ENCODE results near the gene PCDHGB3. TPM values are rescaled to one million over a fixed set of nuclear protein-coding genes. Genes with fewer than 3 reads are reported as not detected.
"Not testable (repeated sequence)": the region's sequence is repeated elsewhere in the genome, so short reads cannot be mapped to it uniquely, and the experiment has no call there.

PCDHGB3 gene
- total RNA-seq, 1 donor from 2014 or later = 0.59 TPM

DNA sequence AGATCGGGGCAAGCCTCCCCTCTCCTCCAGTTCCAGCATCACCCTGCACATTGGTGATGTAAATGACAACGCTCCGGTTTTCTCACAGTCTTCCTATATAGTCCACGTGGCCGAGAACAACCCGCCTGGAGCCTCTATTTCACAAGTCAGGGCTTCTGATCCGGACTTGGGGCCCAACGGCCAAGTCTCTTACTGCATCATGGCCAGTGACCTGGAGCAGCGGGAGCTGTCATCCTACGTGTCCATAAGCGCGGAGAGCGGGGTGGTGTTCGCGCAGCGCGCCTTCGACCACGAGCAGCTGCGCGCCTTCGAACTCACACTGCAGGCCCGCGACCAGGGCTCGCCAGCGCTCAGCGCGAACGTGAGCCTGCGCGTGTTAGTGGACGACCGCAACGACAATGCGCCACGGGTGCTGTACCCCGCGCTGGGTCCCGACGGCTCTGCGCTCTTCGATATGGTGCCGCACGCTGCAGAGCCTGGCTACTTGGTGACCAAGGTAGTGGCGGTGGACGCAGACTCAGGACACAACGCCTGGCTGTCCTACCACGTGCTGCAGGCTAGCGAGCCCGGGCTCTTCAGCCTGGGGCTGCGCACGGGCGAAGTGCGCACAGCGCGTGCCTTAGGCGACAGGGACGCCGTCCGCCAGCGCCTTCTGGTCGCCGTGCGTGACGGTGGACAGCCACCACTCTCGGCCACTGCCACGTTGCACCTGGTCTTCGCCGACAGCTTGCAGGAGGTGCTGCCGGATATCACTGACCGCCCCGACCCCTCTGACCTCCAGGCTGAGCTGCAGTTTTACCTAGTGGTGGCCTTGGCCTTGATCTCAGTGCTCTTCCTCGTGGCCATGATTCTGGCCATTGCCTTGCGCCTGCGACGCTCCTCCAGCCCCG lies 19.4 kb downstream of the PCDHGB3 start:
- intact Hi-C loops (cut with micrococcal nuclease) = no loop called here

DNA sequence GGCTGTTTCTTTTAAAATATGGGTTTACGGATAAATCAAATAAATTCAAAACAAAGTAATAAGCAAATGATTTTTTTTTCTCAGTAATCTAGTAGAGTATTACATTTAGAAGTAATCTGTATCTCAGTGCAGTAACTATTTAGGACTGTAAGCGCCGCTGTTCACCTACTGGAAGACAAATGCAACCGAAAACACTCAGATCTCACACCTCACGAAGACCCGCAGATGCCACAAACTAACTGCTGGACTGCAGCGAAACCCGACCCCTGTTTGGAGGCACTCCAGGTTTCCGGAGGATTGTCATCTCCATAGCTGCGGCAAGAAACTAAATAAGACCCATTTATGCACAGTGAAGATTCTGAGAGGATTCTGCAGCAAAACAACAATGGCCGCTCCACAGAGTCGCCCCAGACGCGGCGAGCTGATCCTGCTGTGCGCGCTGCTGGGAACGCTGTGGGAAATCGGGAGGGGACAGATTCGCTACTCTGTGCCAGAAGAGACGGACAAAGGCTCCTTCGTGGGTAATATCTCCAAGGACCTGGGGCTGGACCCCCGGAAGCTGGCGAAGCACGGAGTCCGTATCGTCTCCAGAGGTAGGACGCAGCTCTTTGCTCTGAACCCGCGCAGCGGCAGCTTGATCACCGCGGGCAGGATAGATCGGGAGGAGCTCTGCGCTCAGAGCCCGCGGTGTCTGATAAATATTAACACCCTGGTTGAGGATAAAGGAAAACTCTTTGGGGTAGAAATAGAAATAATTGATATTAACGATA lies 22.6 kb downstream of the PCDHGB3 start, which contains the start of gene PCDHGA8:
TSS of gene PCDHGA8 (plus strand) at position 205 of the 770 bp plus-strand sequence. CDS start at position 386, 181 bp downstream.
- intact Hi-C loops (cut with micrococcal nuclease) = no loop called here

DNA sequence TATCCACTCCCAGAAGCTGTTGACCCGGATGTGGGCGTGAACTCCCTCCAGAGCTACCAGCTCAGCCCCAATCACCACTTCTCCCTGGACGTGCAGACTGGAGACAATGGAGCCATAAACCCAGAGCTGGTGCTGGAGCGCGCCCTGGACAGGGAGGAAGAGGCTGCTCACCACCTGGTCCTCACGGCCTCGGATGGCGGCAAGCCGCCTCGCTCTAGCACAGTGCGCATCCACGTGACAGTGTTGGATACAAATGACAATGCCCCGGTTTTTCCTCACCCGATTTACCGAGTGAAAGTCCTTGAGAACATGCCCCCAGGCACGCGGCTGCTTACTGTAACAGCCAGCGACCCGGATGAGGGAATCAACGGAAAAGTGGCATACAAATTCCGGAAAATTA lies 23.2 kb downstream of the PCDHGB3 start:
- intact Hi-C loops (cut with micrococcal nuclease) = no loop called here

DNA sequence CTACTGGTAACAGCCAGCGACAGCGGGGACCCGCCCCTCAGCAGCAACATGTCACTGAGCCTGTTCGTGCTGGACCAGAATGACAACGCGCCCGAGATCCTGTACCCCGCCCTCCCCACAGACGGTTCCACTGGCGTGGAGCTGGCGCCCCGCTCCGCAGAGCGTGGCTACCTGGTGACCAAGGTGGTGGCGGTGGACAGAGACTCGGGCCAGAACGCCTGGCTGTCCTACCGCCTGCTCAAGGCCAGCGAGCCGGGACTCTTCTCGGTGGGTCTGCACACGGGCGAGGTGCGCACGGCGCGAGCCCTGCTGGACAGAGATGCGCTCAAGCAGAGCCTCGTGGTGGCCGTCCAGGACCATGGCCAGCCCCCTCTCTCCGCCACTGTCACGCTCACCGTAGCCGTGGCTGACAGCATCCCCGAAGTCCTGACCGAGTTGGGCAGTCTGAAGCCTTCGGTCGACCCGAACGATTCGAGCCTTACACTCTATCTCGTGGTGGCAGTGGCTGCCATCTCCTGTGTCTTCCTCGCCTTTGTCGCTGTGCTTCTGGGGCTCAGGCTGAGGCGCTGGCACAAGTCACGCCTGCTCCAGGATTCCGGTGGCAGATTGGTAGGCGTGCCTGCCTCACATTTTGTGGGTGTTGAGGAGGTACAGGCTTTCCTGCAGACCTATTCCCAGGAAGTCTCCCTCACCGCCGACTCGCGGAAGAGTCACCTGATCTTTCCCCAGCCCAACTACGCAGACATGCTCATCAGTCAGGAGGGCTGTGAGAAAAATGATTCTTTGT lies 24.6 kb downstream of the PCDHGB3 start:
- intact Hi-C loops (cut with micrococcal nuclease) = not testable (repeated sequence)

DNA sequence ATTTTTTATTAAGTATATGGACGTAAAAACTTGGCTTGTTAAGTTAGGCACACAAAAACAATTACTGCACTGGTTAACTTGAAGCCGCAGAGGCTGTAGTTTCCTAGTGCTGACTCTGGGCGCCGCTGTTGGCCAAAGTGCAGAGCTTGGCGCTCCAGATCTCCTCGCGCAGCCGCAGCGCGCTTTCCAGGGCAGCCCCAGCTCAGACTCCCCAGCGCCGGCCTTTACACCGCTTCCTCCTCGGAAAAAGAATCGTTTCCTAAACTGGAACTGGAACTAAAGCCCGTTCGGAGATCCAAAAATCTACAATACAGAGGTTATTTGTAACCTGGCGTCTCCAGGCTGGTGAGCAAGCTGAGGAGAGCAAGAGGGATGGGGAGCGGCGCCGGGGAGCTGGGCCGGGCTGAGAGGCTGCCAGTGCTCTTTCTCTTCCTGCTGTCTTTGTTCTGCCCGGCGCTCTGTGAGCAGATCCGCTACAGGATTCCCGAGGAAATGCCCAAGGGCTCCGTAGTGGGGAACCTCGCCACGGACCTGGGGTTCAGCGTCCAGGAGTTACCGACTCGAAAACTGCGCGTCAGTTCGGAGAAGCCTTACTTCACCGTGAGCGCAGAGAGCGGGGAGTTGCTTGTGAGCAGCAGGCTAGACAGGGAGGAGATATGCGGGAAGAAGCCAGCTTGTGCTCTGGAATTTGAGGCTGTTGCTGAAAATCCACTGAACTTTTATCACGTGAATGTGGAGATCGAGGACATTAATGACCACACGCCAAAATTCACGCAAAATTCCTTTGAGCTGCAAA lies 27.9 kb downstream of the PCDHGB3 start, which contains the start of gene PCDHGB5:
TSS of gene PCDHGB5 (plus strand) at position 192 of the 796 bp plus-strand sequence. CDS start at position 373, 181 bp downstream.
- intact Hi-C loops (cut with micrococcal nuclease) = not testable (repeated sequence)

DNA sequence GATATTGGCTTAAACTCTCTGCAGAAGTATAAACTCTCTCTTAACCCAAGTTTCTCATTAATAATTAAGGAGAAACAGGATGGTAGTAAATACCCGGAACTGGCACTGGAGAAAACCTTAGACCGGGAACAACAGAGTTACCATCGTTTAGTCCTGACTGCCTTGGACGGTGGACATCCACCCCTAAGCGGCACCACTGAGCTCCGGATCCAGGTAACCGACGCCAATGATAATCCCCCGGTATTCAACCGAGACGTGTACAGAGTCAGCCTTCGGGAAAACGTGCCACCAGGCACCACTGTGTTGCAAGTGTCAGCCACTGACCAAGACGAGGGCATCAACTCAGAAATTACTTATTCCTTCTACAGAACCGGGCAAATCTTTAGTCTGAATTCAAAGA lies 28.6 kb downstream of the PCDHGB3 start:
- intact Hi-C loops (cut with micrococcal nuclease) = no loop called here

DNA sequence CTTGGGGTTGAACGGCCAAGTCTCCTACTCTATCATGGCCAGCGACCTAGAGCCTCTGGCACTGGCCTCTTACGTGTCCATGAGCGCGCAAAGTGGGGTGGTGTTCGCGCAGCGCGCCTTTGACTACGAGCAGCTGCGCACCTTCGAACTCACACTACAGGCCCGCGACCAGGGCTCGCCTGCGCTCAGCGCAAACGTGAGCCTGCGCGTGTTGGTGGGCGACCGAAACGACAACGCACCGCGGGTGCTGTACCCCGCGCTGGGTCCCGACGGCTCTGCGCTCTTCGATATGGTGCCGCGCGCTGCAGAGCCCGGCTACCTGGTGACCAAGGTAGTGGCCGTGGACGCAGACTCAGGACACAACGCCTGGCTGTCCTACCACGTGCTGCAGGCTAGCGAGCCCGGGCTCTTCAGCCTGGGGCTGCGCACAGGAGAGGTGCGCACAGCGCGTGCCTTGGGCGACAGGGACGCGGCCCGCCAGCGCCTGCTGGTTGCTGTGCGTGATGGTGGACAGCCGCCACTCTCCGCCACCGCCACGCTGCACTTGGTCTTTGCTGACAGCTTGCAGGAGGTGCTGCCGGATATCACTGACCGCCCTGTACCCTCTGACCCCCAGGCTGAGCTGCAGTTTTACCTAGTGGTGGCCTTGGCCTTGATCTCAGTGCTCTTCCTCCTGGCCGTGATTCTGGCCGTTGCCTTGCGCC lies 29.7 kb downstream of the PCDHGB3 start:
- intact Hi-C loops (cut with micrococcal nuclease) = no loop called here

DNA sequence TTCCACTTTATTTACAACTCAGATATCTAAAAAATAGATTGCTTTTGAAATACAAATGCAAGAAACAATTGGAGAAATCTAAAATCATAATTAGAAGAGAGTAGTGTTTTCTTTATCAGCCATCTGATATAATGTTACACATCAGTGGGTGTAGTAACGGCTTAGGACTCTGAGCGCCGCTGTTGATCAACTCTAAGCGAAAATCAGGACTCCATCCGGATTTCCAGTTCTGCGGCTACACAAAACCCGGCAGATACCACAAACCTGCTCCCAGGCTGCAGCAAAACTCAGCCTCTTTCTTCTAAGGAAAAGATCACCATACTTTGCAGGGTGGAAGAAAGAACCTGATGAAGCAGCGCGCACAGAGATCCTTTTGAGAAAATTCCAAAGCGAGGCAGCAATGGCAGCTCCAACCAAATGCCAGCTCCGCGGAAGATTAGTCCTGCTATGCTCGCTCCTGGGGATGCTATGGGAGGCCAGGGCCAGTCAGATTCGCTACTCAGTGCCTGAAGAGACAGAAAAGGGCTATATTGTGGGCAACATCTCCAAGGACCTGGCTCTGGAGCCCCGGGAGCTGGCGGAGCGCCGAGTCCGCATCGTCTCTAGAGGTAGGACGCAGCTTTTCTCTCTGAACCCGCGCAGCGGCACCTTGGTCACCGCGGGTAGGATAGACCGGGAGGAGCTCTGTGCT lies 32.7 kb downstream of the PCDHGB3 start, which contains the start of gene PCDHGA9:
TSS of gene PCDHGA9 (plus strand) at position 226 of the 691 bp plus-strand sequence. CDS start at position 401, 175 bp downstream.
- intact Hi-C loops (cut with micrococcal nuclease) = no loop called here

DNA sequence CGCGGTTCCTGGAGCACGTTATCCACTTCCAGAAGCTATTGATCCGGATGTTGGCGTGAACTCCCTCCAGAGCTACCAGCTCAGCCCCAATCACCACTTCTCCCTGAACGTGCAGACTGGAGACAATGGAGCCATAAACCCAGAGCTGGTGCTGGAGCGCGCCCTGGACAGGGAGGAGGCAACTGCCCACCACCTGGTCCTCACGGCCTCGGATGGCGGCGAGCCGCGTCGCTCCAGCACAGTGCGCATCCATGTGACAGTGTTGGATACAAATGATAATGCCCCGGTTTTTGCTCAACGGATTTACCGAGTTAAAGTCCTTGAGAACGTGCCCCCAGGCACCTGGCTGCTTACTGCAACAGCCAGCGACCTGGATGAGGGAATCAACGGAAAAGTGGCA lies 33.3 kb downstream of the PCDHGB3 start:
- intact Hi-C loops (cut with micrococcal nuclease) = no loop called here

DNA sequence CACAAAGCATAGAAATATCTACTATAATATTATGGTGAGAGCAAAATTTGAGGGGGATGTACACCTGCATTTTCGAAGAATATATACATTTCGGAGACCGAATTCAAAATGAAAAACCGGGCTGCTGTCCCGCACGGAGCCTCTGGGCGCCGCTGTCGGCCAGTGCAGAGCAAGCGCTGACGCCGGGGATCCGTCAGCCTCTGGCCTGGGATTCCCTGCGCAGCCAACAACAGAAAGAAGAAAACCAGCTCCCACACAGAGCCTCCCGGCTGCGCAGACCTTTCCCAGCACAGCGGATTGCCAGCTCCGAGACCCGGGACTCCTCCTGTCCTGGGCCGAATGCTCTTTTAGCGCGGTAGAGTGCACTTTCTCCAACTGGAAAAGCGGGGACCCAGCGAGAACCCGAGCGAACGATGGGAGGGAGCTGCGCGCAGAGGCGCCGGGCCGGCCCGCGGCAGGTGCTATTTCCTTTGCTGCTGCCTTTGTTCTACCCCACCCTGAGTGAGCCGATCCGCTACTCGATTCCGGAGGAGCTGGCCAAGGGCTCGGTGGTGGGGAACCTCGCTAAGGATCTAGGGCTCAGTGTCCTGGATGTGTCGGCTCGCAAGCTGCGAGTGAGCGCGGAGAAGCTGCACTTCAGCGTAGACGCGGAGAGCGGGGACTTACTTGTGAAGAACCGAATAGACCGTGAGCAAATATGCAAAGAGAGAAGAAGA lies 37.9 kb downstream of the PCDHGB3 start, which contains the start of gene PCDHGB6:
TSS of gene PCDHGB6 (plus strand) at position 232 of the 716 bp plus-strand sequence. CDS start at position 414, 182 bp downstream.
- intact Hi-C loops (cut with micrococcal nuclease) = not testable (repeated sequence)

DNA sequence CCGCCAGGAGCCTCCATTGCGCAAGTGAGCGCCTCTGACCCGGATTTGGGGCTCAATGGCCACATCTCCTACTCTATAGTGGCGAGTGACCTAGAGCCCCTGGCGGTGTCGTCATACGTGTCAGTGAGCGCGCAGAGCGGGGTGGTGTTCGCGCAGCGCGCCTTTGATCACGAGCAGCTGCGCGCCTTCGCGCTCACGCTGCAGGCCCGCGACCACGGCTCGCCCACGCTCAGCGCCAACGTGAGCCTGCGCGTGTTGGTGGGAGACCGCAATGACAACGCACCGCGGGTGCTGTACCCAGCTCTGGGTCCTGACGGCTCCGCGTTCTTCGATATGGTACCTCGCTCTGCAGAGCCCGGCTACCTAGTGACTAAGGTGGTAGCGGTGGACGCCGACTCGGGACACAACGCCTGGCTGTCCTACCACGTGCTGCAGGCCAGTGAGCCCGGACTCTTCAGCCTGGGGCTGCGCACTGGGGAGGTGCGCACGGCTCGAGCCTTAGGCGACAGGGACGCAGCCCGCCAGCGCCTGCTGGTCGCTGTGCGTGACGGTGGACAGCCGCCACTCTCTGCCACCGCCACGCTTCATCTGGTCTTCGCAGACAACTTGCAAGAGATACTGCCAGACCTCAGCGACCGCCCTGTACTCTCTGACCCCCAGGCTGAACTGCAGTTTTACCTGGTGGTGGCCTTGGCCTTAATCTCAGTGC lies 39.7 kb downstream of the PCDHGB3 start:
- intact Hi-C loops (cut with micrococcal nuclease) = loop anchor here (5.0 to 10.0 kb wide), 2 partner anchors 87 to 175 kb away; partner anchors contain the start of gene TAF7

DNA sequence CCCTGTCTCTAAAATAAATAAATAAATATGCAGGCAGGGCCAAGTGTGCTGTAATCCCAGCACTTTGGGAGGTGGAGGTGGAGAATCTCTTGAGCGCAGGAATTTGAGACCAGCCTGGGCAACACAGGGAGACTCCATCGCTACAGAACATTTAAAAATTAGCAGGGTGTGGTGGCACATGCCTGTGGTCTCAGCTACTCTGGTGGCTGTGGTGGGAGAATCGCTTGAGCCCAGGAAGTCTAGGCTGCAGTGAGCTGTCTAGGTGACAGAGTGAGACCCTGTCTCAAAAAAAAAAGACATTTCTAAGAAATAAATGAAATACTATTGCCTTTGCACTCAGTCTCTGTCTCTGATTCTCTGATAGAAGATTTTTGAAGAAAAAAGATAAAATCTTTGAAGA lies 41.5 kb downstream of the PCDHGB3 start:
- intact Hi-C loops (cut with micrococcal nuclease) = loop anchor here (5.0 to 10.0 kb wide), 2 partner anchors 89 to 177 kb away; partner anchors contain the start of gene TAF7

DNA sequence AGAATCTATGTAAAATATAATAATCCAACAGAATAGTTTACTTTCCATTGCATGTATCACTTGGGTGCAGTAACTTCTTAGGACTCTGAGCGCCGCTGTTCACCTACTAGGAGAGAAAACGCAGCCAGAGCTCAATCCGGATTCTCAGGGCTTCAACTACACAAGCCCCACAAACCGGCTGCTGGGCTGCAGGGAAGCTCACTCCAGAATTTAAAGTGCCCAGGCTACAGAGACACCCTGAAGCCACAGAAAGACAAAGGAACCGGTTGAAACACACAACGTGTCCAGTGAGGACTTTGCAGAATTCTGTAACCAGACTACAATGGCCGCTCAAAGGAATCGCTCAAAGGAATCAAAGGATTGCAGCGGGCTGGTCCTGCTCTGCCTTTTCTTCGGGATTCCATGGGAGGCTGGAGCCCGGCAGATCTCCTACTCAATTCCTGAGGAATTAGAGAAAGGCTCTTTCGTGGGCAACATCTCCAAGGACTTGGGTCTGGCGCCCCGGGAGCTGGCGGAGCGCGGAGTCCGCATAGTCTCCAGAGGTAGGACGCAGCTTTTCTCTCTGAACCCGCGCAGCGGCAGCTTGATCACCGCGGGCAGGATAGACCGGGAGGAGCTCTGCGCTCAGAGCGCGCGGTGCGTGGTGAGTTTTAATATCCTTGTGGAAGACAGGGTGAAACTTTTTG lies 43.0 kb downstream of the PCDHGB3 start, which contains the start of gene PCDHGA10:
TSS of gene PCDHGA10 (plus strand) at position 134 of the 686 bp plus-strand sequence. CDS start at position 323, 189 bp downstream.
- intact Hi-C loops (cut with micrococcal nuclease) = loop anchor here (1.0 to 10.0 kb wide), 5 partner anchors 91 to 178 kb away; partner anchors contain the start of gene TAF7

DNA sequence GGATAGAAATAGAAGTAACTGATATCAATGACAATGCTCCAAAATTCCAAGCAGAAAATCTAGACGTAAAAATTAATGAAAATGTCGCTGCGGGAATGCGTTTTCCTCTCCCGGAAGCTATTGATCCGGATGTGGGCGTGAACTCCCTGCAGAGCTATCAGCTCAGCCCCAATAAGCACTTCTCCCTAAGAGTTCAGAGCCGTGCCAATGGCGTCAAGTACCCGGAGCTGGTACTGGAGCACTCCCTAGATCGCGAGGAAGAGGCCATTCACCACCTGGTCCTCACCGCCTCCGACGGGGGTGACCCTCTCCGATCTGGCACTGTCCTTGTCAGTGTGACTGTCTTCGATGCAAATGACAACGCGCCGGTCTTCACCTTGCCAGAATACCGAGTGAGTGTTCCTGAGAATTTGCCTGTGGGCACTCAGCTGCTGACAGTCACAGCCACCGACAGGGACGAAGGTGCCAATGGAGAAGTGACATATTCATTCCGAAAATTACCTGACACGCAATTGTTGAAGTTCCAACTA lies 43.6 kb downstream of the PCDHGB3 start:
- intact Hi-C loops (cut with micrococcal nuclease) = loop anchor here (2.0 to 10.0 kb wide), 4 partner anchors 91 to 179 kb away; partner anchors contain the start of gene TAF7

DNA sequence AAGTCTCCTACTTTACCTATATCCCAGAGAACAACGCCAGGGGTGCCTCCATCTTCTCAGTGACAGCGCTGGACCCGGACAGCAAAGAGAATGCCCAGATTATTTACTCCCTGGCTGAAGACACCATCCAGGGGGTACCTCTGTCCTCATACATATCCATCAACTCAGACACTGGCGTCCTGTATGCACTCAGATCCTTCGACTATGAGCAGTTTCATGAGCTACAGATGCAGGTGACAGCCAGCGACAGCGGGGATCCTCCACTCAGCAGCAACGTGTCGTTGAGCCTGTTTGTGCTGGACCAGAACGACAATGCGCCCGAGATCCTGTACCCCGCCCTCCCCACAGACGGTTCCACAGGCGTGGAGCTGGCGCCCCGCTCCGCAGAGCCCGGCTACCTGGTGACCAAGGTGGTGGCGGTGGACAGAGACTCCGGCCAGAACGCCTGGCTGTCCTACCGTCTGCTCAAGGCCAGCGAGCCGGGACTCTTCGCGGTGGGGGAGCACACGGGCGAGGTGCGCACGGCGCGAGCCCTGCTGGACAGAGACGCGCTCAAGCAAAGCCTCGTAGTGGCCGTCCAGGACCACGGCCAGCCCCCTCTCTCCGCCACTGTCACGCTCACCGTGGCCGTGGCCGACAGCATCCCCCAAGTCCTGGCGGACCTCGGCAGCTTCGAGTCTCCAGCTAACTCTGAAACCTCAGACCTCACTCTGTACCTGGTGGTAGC lies 44.7 kb downstream of the PCDHGB3 start:
- intact Hi-C loops (cut with micrococcal nuclease) = loop anchor here (5.0 to 10.0 kb wide), 2 partner anchors 92 to 180 kb away; partner anchors contain the start of gene TAF7
